Stimulated activated CD4-positive, alpha-beta T cell treated with anti-CD3 and anti-CD28 coated beads, Interleukin-4, amount 100 ng/mL, for 48 hours (primary cell): ENCODE results near the gene CACHD1.

Source experiments
- DNase-seq, 2 donors: peaks; one replicate each; pipeline ENCODE4 v3.0.0-alpha.2; 2020; ENCODE audit warnings: low read depth in 2 of 2

The CACHD1 gene

GRCh38 chr1:64654519-64655341 lies 184.8 kb downstream of the CACHD1 start:
- no peak for DNase-seq

- DNase-seq = no peak
These were observed 185.9 kb downstream of the CACHD1 start for GRCh38 chr1:64655861-64656260.

GRCh38 chr1:64659478-64660138 lies 189.7 kb downstream of the CACHD1 start:
- DNase-seq = no peak

GRCh38 chr1:64663668-64664067 lies 193.7 kb downstream of the CACHD1 start:
- DNase-seq = no peak

- no peak for DNase-seq
These were observed 194.4 kb downstream of the CACHD1 start for GRCh38 chr1:64664299-64664698.

- no peak for DNase-seq
These were observed 199.3 kb downstream of the CACHD1 start for GRCh38 chr1:64669098-64669675.

DNA sequence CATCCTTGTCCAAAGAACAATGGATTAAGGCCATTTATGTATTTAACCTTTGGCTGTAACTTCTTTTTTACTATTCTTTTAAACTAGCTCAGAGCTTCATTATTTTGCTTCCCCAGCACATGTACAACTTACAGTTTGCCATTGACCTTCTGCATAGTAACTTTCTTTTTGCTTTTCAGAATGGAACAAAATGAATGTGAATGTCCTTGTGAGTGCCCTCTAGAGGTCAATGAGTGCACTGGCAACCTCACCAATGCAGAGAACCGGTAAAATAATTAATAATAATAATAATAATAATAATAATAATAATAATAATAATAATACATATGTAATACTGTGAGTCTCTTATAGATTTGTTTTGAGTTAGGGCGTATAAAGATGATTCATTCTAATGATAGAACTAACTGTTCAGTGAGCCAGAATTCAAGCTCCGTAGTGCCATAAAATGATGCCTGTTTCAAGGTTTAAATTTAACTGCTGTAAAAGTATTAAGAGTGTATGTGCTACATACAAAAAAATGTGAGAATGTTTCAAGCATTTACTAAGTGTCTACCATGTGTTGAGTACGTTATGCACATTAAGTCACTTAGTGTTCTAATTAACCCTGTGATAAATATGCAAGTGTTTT lies 205.9 kb downstream of the CACHD1 start:
- DNase-seq = no peak

GRCh38 chr1:64676386-64676785 lies 206.5 kb downstream of the CACHD1 start:
- no peak for DNase-seq

DNA sequence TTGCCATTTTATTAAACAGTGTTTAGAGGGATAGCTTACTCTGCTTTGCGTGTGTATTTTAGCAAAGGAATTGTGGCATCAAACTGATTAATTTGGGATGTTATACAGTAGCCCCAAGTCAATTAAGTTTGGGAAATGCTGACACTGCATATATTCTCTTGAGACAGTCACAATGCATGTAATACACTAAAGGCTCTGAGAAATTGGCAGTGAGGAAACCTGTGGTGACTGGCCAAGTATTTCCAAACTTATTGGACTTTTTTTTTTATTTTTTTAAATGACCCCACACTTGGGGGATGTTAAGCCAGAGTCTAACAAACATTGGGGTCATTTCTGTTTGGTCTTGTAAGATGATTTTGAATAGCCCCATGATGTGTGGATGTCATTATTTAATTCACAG lies 207.6 kb downstream of the CACHD1 start:
- no peak for DNase-seq

GRCh38 chr1:64678366-64678765 lies 208.4 kb downstream of the CACHD1 start:
- DNase-seq = no peak

DNA sequence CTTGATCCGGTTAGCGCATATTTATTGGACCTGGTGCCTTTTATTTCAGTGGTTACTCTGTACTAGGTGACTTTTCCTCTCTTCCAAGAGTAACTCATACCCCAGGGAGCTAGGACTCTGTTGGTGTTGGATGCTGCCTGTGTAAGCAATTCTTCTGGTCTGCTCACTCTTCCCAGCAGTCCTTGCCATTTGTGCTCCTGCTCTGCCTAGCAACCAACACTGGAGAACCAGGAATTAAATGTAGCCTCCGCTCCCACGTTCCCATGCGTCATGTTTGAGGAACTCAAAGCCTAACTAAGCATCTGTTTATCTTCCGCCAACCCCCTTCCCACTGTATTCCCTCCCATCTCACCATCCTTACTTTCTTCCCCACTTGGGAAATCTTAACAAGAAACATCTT lies 209.2 kb downstream of the CACHD1 start:
- no peak for DNase-seq

DNA sequence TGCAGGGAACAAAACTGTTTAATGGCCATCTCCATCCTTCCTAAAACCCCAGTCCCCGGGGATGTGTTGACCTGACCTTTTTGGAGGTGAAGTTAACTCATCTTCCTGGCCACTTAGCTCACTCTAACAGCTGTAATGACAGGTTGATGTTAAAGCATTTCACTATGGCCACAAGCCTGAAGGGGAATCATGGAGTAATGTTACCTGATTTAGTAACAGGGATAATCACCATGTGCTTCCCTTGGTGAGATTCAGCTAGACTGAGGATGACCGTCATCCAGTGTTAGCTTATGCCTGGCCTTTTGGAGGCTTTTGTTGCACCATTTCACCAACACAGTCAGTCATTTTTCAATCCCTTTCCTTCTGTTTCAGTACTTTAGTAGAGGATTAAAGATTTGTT lies 210.7 kb downstream of the CACHD1 start:
- DNase-seq = no peak

- no peak for DNase-seq
These were observed 211.1 kb downstream of the CACHD1 start for GRCh38 chr1:64681043-64681442.

- no peak for DNase-seq
These were observed 213.5 kb downstream of the CACHD1 start for GRCh38 chr1:64683419-64683818.

GRCh38 chr1:64685217-64685616 lies 215.3 kb downstream of the CACHD1 start:
- no peak for DNase-seq

- no peak for DNase-seq
These were observed 215.9 kb downstream of the CACHD1 start for GRCh38 chr1:64685765-64686341.

GRCh38 chr1:64686828-64687724 lies 217.1 kb downstream of the CACHD1 start:
- no peak for DNase-seq

- DNase-seq = no peak
These were observed 217.9 kb downstream of the CACHD1 start for GRCh38 chr1:64687725-64688327.

GRCh38 chr1:64691626-64692025 lies 221.7 kb downstream of the CACHD1 start:
- no peak for DNase-seq

GRCh38 chr1:64692911-64693310 lies 223.0 kb downstream of the CACHD1 start:
- DNase-seq = no peak

DNA sequence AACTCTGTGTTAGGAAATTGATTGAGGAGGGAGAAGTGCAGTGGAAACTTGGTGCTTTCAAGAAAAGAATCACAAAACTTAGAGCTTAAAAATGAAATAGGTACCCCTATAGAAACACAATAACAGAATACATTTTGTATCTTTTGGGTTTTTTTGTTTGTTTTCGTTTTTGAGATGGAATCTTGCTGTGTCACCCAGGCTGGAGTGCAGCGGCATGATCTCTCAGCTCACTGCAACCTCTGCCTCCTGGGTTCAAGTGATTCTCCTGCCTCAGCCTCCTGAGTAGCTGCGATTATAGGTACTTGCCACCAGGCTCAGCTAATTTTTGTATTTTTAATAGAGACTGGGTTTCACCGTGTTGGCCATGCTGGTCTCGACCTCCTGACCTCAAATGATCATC lies 223.5 kb downstream of the CACHD1 start:
- no peak for DNase-seq
